Tibial artery (tissue), 4 donors: Measurements from ENCODE around the gene MYDGF.

Experiments
- DNase-seq, 2 donors: peaks; one replicate each; pipeline ENCODE4 v3.0.0-alpha.2; 2019
- H3K27ac ChIP-seq, 2 donors: fragments of 200-600 bp; sonication (generic) in 1 of 2; 1 replicate in 1 of 2; 2 replicates in 1 of 2; pipeline ENCODE4 v1.5.1; 2018 to 2019; ENCODE audit warnings: mild to moderate bottlenecking in 1 of 2
- H3K27me3 ChIP-seq, 2 donors: fragments of 200-600 bp; sonication (generic) in 1 of 2; one replicate each; pipeline versions ENCODE4 v1.5.1 to v1.6.0; 2016 to 2019
- H3K36me3 ChIP-seq, 3 donors: fragments of 200-600 bp; sonication (generic) in 2 of 3; one replicate each; pipeline ENCODE4 v1.5.1; 2016 to 2019; ENCODE audit warnings: mild to moderate bottlenecking in 2 of 3
- H3K4me1 ChIP-seq, 4 donors: fragments of 200-600 bp; sonication (generic) in 2 of 4; 1 replicate in 3 of 4; 2 replicates in 1 of 4; pipeline ENCODE4 v1.5.1; 2016 to 2019
- H3K4me3 ChIP-seq, 2 donors: fragments of 200-600 bp; sonication (generic) in 1 of 2; 1 replicate in 1 of 2; 2 replicates in 1 of 2; pipeline ENCODE4 v1.5.1; 2018 to 2019; ENCODE audit warnings: mild to moderate bottlenecking in 2 of 2
- H3K9me3 ChIP-seq, 3 donors: fragments of 200-600 bp; sonication (generic) in 1 of 3; one replicate each; pipeline ENCODE4 v1.5.1; 2016 to 2019
- CTCF ChIP-seq, 2 experiments: fragments of 200-600 bp in 1 of 2; fragments of 450-650 bp in 1 of 2; IDR thresholded peaks; one replicate each; pipeline ENCODE4 v1.5.1; 2017 to 2019; ENCODE audit warnings: antibody characterized with exemption in 2 of 2, mild to moderate bottlenecking in 1 of 2, moderate library complexity in 1 of 2
- intact Hi-C: fragments of 100-400 bp; cut with DNase I; formaldehyde crosslinking; loops from one replicate; pipeline ENCODE4 v1.15.0; 2023; ENCODE audit warnings: low total_unique reads

Gene MYDGF

DNA sequence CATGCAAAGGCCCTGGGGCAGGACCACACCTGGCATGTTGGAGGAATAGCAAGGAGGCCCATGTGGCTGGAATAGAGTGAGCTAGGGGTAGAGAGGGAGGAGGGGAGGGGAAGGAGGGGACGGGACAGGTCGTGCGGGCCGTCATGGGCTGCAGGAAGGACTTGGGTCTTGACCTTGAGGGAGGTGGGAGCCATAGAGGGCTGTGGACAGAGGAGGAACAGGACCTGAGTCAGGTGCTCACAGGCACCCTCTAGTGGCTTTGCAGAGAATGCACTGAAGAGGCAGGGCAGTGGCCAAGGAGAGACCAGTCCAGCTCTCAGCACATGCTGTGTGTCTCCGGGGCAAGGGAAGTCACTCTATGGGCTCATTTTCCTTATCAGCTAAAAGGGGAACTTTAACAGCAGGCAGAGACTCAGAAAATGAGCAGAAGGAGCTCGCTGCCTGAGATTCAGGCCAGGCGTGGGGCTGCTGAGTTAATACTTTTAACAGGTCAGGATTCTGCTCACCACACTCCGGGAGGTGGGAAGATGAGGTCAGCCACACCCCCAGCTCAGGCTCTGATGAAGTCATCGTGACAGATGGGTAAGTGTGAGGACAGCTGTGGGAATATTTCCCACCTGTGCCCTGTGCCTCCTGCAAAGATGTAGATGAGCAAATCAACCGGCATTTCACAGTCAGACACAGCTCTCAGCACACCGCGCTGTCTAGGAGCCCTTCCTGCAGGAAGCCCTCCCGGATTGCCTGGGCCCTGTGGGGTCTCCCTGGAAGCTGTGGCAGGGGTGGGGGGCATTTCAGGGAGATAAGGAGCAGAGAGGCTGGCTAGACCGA is 36.8 kb downstream of the MYDGF start:
- DNase-seq = peak in 1 of 2 donors; percentile 42
- H3K36me3 ChIP-seq = no peaks in the 10 kb centered on the region
- peaks cover 0 to 19% (median 14%) of the 10 kb centered on the region in 4 donors for H3K4me1 ChIP-seq
- intact Hi-C loops = no loop called here
- H3K9me3 ChIP-seq = no peaks in the 10 kb centered on the region
- TF ChIP-seq CTCF (IDR thresholded peaks at IDR 0.05) = peak; percentile 49 to 54
- H3K27ac ChIP-seq = no peak overlapping the region
- H3K27me3 ChIP-seq = peaks cover 0 to 33% of the 10 kb centered on the region in 2 donors
- no peak overlapping the region for H3K4me3 ChIP-seq

DNA sequence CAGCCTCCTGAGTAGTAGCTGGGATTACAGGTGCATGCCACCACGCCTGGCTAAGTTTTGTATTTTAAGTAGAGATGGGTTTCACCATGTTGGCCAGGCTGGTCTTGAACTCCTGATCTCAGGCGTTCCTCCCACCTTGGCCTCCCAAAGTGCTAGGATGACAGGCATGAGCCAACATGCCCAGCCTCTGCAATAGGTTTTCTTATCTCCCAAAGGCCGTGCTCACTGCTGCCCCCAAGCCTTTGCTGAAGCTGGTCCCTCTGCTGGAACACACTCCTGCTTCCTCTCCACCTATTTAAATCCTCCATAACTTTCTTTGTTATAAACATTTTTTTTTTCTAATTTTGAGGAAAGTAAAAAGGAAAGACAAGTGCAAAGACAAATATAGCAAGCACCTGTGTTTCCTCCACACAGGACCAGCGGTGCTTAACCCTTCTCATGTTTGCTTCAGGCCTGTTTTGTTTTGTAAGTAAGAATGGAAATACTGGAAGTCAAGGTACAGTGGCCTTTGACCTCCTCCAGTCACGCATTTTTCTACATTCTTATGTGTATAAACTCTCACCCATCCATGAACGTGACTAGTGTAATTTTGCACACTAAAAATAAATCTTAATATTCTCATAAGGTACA is 45.3 kb downstream of the MYDGF start:
- no peak for TF ChIP-seq CTCF (IDR thresholded peaks at IDR 0.05)
- no peaks in the 10 kb centered on the region for H3K36me3 ChIP-seq
- peaks cover 0 to 55% of the 10 kb centered on the region in 2 donors for H3K27me3 ChIP-seq
- no peak for DNase-seq
- H3K9me3 ChIP-seq = no peaks in the 10 kb centered on the region
- H3K4me3 ChIP-seq = no peak overlapping the region
- H3K27ac ChIP-seq = no peak overlapping the region
- no peaks in the 10 kb centered on the region for H3K4me1 ChIP-seq
- intact Hi-C loops = loop anchor here (5.0 kb wide), 1 partner anchor 63 kb away; no protein-coding TSS in a partner anchor

- TF ChIP-seq CTCF (IDR thresholded peaks at IDR 0.05) = no peak
- no peaks in the 10 kb centered on the region for H3K4me1 ChIP-seq
- H3K4me3 ChIP-seq = no peak overlapping the region
- H3K27me3 ChIP-seq = peaks cover 0 to 60% of the 10 kb centered on the region in 2 donors
- no peak overlapping the region for H3K27ac ChIP-seq
- no peak for DNase-seq
- no peaks in the 10 kb centered on the region for H3K36me3 ChIP-seq
- H3K9me3 ChIP-seq = no peaks in the 10 kb centered on the region
- intact Hi-C loops = loop anchor here (5.0 kb wide), 1 partner anchor 62 kb away; no protein-coding TSS in a partner anchor
Observed at GRCh38 chr19:4624301-4624700, 45.8 kb downstream of the MYDGF start.

- no peak for TF ChIP-seq CTCF (IDR thresholded peaks at IDR 0.05)
- no peaks in the 10 kb centered on the region for H3K9me3 ChIP-seq
- no peak overlapping the region for H3K4me3 ChIP-seq
- no peaks in the 10 kb centered on the region for H3K4me1 ChIP-seq
- DNase-seq = no peak
- peaks cover 0 to 58% of the 10 kb centered on the region in 2 donors for H3K27me3 ChIP-seq
- no peaks in the 10 kb centered on the region for H3K36me3 ChIP-seq
- intact Hi-C loops = loop anchor here (5.0 kb wide), 1 partner anchor 61 kb away; no protein-coding TSS in a partner anchor
- no peak overlapping the region for H3K27ac ChIP-seq
Observed at GRCh38 chr19:4622695-4623421, 47.3 kb downstream of the MYDGF start.

DNA sequence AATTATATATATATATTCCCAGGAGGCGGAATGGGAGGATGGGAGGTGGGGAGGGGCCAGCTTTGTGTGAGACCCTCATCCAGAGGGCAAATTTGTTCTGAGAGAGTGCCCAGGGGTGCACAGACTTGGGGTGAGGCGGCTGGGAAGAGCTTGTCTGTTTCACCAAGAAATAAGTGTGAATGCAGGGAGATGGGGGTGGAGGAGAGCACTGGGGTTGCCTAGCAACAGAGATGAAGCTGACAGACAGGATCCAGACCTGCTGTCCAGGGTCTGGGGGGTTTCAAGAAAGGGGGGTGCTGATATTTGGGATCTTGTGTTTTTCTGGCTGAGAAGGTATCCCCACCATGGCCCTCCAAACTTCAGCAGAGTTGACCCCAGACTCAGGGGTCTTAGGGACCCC is 49.5 kb downstream of the MYDGF start:
- peaks cover 0 to 56% of the 10 kb centered on the region in 2 donors for H3K27me3 ChIP-seq
- intact Hi-C loops = loop anchor here (5.0 kb wide), 1 partner anchor 58 kb away; no protein-coding TSS in a partner anchor
- no peak overlapping the region for H3K27ac ChIP-seq
- no peak for TF ChIP-seq CTCF (IDR thresholded peaks at IDR 0.05)
- no peaks in the 10 kb centered on the region for H3K9me3 ChIP-seq
- no peak for DNase-seq
- H3K4me3 ChIP-seq = no peak overlapping the region
- H3K36me3 ChIP-seq = no peaks in the 10 kb centered on the region
- H3K4me1 ChIP-seq = no peaks in the 10 kb centered on the region
